ENCODE results near the gene EXO1.

Gene EXO1

DNA sequence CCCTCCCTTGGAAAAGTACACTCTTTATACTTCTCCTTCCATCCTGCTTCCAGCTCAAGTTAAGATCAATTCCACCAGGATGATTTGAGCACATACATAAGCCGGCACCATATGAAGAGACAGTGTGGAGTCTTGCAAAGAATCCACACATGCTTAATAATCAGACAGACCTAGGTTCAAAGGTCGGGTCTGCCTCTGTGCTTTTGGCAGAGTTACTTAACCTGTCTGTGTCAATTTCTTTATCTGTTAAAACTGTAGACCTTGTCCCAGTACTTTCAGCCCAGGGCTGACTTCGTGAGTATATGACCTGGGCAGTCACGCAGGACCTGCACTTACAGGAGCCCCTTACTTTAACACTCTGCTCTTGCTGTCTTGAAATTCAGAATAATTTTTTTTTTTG, 79.3 kb downstream of the EXO1 start:
- Histone ChIP-seq H3K9me3 (ENCODE audit: severe bottlenecking) (no peaks in the 10 kb centered on the region), H3K27ac (no peak overlapping the region), H3K4me3 (ENCODE audit: low read depth, low read length) (no peak overlapping the region), H3K27me3 (ENCODE audit: insufficient read depth, low read depth, severe bottlenecking) (no peaks in the 10 kb centered on the region), H3K36me3 (no peaks in the 10 kb centered on the region)
- TF ChIP-seq, protein P1, sequence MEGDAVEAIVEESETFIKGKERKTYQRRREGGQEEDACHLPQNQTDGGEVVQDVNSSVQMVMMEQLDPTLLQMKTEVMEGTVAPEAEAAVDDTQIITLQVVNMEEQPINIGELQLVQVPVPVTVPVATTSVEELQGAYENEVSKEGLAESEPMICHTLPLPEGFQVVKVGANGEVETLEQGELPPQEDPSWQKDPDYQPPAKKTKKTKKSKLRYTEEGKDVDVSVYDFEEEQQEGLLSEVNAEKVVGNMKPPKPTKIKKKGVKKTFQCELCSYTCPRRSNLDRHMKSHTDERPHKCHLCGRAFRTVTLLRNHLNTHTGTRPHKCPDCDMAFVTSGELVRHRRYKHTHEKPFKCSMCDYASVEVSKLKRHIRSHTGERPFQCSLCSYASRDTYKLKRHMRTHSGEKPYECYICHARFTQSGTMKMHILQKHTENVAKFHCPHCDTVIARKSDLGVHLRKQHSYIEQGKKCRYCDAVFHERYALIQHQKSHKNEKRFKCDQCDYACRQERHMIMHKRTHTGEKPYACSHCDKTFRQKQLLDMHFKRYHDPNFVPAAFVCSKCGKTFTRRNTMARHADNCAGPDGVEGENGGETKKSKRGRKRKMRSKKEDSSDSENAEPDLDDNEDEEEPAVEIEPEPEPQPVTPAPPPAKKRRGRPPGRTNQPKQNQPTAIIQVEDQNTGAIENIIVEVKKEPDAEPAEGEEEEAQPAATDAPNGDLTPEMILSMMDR (IDR thresholded peaks at IDR 0.05; ENCODE audit: low read depth, low read length): no peak
- DNase-seq: no peak

GRCh38 chr1:241932845-241933244, 84.8 kb downstream of the EXO1 start:
- Histone ChIP-seq H3K27ac (no peak overlapping the region), H3K4me3 (ENCODE audit: low read depth, low read length) (no peak overlapping the region), H3K36me3 (no peaks in the 10 kb centered on the region), H3K27me3 (ENCODE audit: insufficient read depth, low read depth, severe bottlenecking) (no peaks in the 10 kb centered on the region), H3K9me3 (ENCODE audit: severe bottlenecking) (no peaks in the 10 kb centered on the region)
- DNase-seq: no peak
- TF ChIP-seq, protein P1 (IDR thresholded peaks at IDR 0.05; ENCODE audit: low read depth, low read length): no peak

DNA sequence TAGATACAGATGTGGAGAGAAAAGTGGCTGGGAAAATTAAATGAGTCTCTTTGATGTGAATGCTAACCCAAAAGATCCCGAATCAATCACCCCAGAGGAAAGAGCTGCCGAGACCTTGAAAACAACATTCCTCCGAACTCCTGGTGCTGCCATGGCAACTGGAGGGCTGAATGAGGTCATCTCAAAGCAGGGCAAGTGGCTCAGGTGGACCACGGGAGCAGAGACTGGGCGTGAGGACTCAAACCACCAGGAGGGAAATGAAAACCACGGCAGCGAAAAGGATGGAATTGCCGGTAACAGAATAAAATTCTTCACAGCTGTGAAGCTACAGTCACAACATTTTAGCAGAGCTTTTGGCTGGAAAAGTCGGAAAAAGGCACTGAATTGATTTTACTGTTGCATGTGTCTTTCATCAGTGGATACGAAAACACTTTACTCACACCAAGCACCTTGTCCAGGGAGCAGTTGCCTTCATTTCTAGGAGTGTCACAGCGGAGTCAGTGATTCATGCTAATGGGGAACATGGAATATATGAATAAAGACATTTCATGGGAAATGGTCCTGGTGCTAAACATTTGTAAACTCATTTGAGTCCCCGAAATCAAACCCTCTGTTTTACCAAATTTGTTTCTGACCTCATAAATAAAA, 86.3 kb downstream of the EXO1 start:
- DNase-seq: no peak
- H3K27me3 ChIP-seq (ENCODE audit: insufficient read depth, low read depth, severe bottlenecking): no peaks in the 10 kb centered on the region
- H3K4me3 ChIP-seq (ENCODE audit: low read depth, low read length): no peak overlapping the region
- peaks cover 8% of the 10 kb centered on the region for H3K9me3 ChIP-seq (ENCODE audit: severe bottlenecking)
- TF ChIP-seq, protein P1 (IDR thresholded peaks at IDR 0.05; ENCODE audit: low read depth, low read length): no peak
- no peak overlapping the region for H3K27ac ChIP-seq
- H3K36me3 ChIP-seq: no peaks in the 10 kb centered on the region

DNA sequence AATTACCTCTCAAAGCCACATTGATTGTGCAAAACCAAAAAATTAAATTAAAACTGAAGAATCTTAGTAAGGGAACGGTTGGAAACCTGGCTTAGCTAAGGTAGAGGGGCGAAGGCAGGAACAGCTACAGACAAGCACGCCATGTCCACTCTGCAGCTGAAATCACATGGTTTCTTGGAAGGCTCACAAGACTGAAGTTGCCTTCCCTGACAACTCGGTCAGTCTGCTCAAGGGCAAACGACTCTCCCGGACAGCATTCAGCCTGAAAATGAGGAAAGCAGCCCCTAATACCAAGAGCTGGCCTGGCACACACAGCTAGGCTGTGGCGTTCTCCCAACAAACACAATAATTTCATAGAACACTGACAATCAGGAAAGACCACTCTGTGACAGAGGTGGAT, 86.9 kb downstream of the EXO1 start:
- Histone ChIP-seq H3K36me3 (no peaks in the 10 kb centered on the region), H3K27me3 (ENCODE audit: insufficient read depth, low read depth, severe bottlenecking) (no peaks in the 10 kb centered on the region), H3K9me3 (ENCODE audit: severe bottlenecking) (peaks cover 8% of the 10 kb centered on the region), H3K27ac (no peak overlapping the region), H3K4me3 (ENCODE audit: low read depth, low read length) (no peak overlapping the region)
- TF ChIP-seq, protein P1 (IDR thresholded peaks at IDR 0.05; ENCODE audit: low read depth, low read length): no peak
- no peak for DNase-seq

Measured in WERI-Rb-1 (cell line).